Loucy (cell line): Measurements from ENCODE around the gene RPL22.

Experiments
- H2AFZ ChIP-seq: fragments of 200-600 bp; sonication (generic); 2 replicates; pipeline ENCODE4 v1.6.0; 2016; ENCODE audit warnings: antibody characterized with exemption, mild to moderate bottlenecking, low read length, moderate library complexity
- H3F3A ChIP-seq: fragments of 200-600 bp; 2 replicates; pipeline ENCODE4 v1.6.0; 2016; ENCODE audit warnings: antibody characterized with exemption, low read depth, mild to moderate bottlenecking
- H3K27me3 ChIP-seq: fragments of 200-600 bp; sonication (generic); 2 replicates; pipeline ENCODE4 v1.6.1; 2014; ENCODE audit warnings: low read length, mild to moderate bottlenecking; ENCODE audit not compliant: insufficient read depth, poor library complexity, severe bottlenecking
- H3K36me3 ChIP-seq: fragments of 200-600 bp; sonication (generic); 2 replicates; pipeline ENCODE4 v1.6.1; 2016; ENCODE audit warnings: low read length; ENCODE audit not compliant: insufficient read depth
- H3K4me1 ChIP-seq: fragments of 200-600 bp; sonication (generic); 2 replicates; pipeline ENCODE4 v1.5.1; 2014; ENCODE audit warnings: low read length, mild to moderate bottlenecking; ENCODE audit not compliant: insufficient read depth, poor library complexity, severe bottlenecking
- H3K4me2 ChIP-seq: fragments of 200-600 bp; sonication (generic); 2 replicates; pipeline ENCODE4 v1.6.0; 2014; ENCODE audit warnings: antibody characterized with exemption, low read length, low read depth, mild to moderate bottlenecking; ENCODE audit not compliant: poor library complexity, severe bottlenecking
- H3K4me3 ChIP-seq: fragments of 200-600 bp; sonication (generic); 2 replicates; pipeline ENCODE4 v1.5.1; 2014; ENCODE audit warnings: low read length, mild to moderate bottlenecking, mixed read lengths; ENCODE audit not compliant: poor library complexity, severe bottlenecking
- H3K79me2 ChIP-seq: fragments of 200-600 bp; sonication (generic); 2 replicates; pipeline ENCODE4 v1.6.1; 2014; ENCODE audit warnings: low read length; ENCODE audit not compliant: insufficient read depth
- H3K9ac ChIP-seq: fragments of 200-600 bp; sonication (generic); 2 replicates; pipeline ENCODE4 v1.6.0; 2014; ENCODE audit warnings: mild to moderate bottlenecking, low read depth, low read length, moderate library complexity; ENCODE audit not compliant: poor library complexity, severe bottlenecking
- H3K9me2 ChIP-seq: fragments of 200-600 bp; sonication (generic); replicated peaks from 2 replicates; pipeline ENCODE4 v1.6.1; 2016; ENCODE audit warnings: low read depth, low read length, mixed read lengths
- H3K9me3 ChIP-seq: fragments of 200-600 bp; sonication (generic); 2 replicates; pipeline ENCODE4 v1.6.1; 2014; ENCODE audit warnings: mild to moderate bottlenecking, antibody characterized with exemption, low read length, low read depth; ENCODE audit not compliant: insufficient read depth
- H4K20me1 ChIP-seq: fragments of 200-600 bp; sonication (generic); 2 replicates; pipeline ENCODE4 v1.6.0; 2014; ENCODE audit warnings: antibody characterized with exemption, low read length, mild to moderate bottlenecking; ENCODE audit not compliant: insufficient read depth, poor library complexity, severe bottlenecking
- EZH2phosphoT487 ChIP-seq: fragments of 200-600 bp; IDR thresholded peaks from 2 replicates; pipeline ENCODE4 v1.6.1; 2018; ENCODE audit warnings: antibody characterized with exemption, mild to moderate bottlenecking, moderate library complexity, borderline replicate concordance
- TF ChIP-seq, protein P1 (sequence below): fragments of 200-600 bp; sonication (generic); conservative IDR thresholded peaks from 2 replicates; pipeline ENCODE4 v1.5.1; 2014; ENCODE audit warnings: mild to moderate bottlenecking, antibody characterized with exemption, low read length

RPL22 gene

DNA sequence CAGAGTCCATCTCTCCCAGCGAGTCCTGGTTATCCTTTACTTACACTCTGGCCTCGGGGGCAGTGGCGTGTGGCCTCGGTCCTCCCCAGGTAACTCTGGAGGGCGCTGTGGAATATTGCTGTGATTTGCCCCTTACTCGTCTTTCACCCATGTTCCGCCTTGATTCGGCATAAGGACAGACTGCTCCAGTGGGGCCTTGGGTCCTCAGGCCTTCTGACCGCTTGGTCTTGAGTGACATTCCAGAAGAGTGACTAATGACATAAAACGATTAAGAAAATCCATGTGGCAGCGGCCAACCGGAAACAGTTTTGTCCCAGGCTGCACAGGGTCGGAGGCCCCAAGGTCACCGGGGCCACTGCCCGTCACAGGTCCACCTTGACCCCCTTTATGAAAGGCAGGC is 25.3 kb upstream of the RPL22 start:
- H3K9me3 ChIP-seq, result no peaks in the 10 kb centered on the region
- H3K4me2 ChIP-seq, result no peak overlapping the region
- TF ChIP-seq, protein P1, sequence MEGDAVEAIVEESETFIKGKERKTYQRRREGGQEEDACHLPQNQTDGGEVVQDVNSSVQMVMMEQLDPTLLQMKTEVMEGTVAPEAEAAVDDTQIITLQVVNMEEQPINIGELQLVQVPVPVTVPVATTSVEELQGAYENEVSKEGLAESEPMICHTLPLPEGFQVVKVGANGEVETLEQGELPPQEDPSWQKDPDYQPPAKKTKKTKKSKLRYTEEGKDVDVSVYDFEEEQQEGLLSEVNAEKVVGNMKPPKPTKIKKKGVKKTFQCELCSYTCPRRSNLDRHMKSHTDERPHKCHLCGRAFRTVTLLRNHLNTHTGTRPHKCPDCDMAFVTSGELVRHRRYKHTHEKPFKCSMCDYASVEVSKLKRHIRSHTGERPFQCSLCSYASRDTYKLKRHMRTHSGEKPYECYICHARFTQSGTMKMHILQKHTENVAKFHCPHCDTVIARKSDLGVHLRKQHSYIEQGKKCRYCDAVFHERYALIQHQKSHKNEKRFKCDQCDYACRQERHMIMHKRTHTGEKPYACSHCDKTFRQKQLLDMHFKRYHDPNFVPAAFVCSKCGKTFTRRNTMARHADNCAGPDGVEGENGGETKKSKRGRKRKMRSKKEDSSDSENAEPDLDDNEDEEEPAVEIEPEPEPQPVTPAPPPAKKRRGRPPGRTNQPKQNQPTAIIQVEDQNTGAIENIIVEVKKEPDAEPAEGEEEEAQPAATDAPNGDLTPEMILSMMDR, result no peak
- no peak for TF ChIP-seq EZH2phosphoT487
- peaks cover 44% of the 10 kb centered on the region; the same call in 1 of the 2 replicates for H3K36me3 ChIP-seq
- no peaks in the 10 kb centered on the region for H4K20me1 ChIP-seq
- H3K27me3 ChIP-seq, result no peaks in the 10 kb centered on the region
- no peak overlapping the region for H2AFZ ChIP-seq
- peaks cover 3% of the 10 kb centered on the region for H3K4me1 ChIP-seq
- no peaks in the 10 kb centered on the region for H3K9me2 ChIP-seq
- H3K4me3 ChIP-seq, result no peak overlapping the region
- no peaks in the 10 kb centered on the region for H3F3A ChIP-seq
- H3K79me2 ChIP-seq, result peaks cover 18% of the 10 kb centered on the region; the same call in 1 of the 2 replicates
- H3K9ac ChIP-seq, result no peak overlapping the region

DNA sequence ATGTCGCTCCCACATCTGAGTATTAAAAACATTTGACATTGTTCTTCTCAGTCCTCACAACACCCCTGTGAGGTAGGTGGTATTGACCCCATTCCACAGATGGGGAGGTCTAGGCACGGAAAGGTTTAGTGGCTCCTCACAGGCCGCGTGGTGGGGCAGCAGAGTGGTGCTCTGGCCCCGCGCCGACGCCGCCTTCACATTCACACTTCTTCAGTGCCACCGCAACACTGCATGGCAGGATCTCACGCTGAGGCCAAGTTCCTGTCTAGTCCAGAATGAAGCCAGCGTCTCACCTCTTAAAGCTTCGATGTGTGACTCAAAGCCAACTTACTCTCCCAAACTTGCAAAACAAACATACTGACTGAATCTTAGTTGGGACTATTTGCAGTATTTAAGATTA is 24.2 kb upstream of the RPL22 start:
- no peaks in the 10 kb centered on the region for H4K20me1 ChIP-seq
- H3K9me2 ChIP-seq, result no peaks in the 10 kb centered on the region
- no peak overlapping the region for H3K9ac ChIP-seq
- H3F3A ChIP-seq, result no peaks in the 10 kb centered on the region
- no peak overlapping the region for H2AFZ ChIP-seq
- H3K27me3 ChIP-seq, result no peaks in the 10 kb centered on the region
- H3K36me3 ChIP-seq, result peaks cover 41% of the 10 kb centered on the region; the same call in 1 of the 2 replicates
- peaks cover 13% of the 10 kb centered on the region; the same call in 1 of the 2 replicates for H3K79me2 ChIP-seq
- H3K4me1 ChIP-seq, result peaks cover 3% of the 10 kb centered on the region
- no peaks in the 10 kb centered on the region for H3K9me3 ChIP-seq
- H3K4me3 ChIP-seq, result no peak overlapping the region
- TF ChIP-seq, protein P1, result no peak
- no peak for TF ChIP-seq EZH2phosphoT487
- H3K4me2 ChIP-seq, result no peak overlapping the region

DNA sequence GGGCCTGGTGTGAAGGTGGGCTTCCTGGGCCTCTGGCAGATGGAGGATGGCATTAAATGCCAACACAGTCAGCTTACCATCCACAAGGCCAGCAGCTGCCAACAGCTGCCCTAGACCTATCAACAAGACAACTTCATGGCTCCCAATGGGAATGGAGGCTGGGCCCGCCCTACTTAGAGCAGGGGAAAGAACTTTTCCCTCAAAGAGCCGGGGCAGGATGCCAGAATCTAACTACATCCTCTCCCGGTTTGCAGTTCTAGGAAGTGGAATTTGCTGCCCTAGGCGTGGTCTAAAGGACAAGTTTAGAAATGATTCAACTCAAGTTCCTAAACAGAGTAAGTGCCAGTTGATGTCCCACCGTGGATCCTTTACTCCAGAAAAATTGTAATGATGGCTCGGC is 23.2 kb upstream of the RPL22 start:
- Histone ChIP-seq H3K9ac (no peak overlapping the region), H3K9me2 (no peaks in the 10 kb centered on the region), H3K27me3 (no peaks in the 10 kb centered on the region), H4K20me1 (no peaks in the 10 kb centered on the region), H3K4me3 (no peak overlapping the region), H3K9me3 (no peaks in the 10 kb centered on the region), H2AFZ (no peak overlapping the region), H3F3A (no peaks in the 10 kb centered on the region), H3K4me2 (no peak overlapping the region), H3K36me3 (peaks cover 41% of the 10 kb centered on the region; the same call in 1 of the 2 replicates), H3K79me2 (peaks cover 5% of the 10 kb centered on the region; the same call in 1 of the 2 replicates), H3K4me1 (peaks cover 3% of the 10 kb centered on the region)
- TF ChIP-seq, protein P1, result no peak
- TF ChIP-seq EZH2phosphoT487, result no peak
